Stimulated activated naive B cell treated with anti-CD40 and anti-IgM and Interleukin-4, amounts not matched to agents 10 μg/mL and 1 μg/mL and 100 μg/mL, for 72 hours (primary cell): ENCODE results near the gene TRIP13.
A peak's percentile ranks its signal among the peaks of the same experiment; 100 is the strongest.
"Not testable (repeated sequence)": the region's sequence is repeated elsewhere in the genome, so short reads cannot be mapped to it uniquely, and the experiment has no call there.

ENCODE experiments used
- ATAC-seq, 2 donors: fragments of 150-1000 bp; cut with Tn5 transposase; replicated peaks; 2 replicates each; pipeline ENCODE4 v1.10.0; 2021; ENCODE audit warnings: moderate library complexity in 1 of 2
- DNase-seq: peaks from one replicate; pipeline ENCODE4 v3.0.0; 2021
- H3K27ac Mint-ChIP-seq: one replicate; pipeline ENCODE4 v1.8.0; 2022; ENCODE audit warnings: mild to moderate bottlenecking, mixed read lengths
- H3K27me3 Mint-ChIP-seq, 2 donors: one replicate each; pipeline ENCODE4 v1.8.0; 2022; ENCODE audit warnings: mixed read lengths in 2 of 2
- H3K36me3 Mint-ChIP-seq, 2 donors: one replicate each; pipeline ENCODE4 v1.8.0; 2022; ENCODE audit warnings: mixed read lengths in 2 of 2, mild to moderate bottlenecking in 1 of 2
- H3K4me1 Mint-ChIP-seq, 2 donors: one replicate each; pipeline ENCODE4 v1.8.0; 2022; ENCODE audit warnings: mixed read lengths in 2 of 2, mild to moderate bottlenecking in 1 of 2
- H3K4me3 Mint-ChIP-seq, 2 donors: one replicate each; pipeline ENCODE4 v1.8.0; 2022; ENCODE audit warnings: mild to moderate bottlenecking in 2 of 2, mixed read lengths in 2 of 2, moderate library complexity in 1 of 2
- H3K9me3 Mint-ChIP-seq, 2 donors: one replicate each; pipeline ENCODE4 v1.8.0; 2022; ENCODE audit warnings: mixed read lengths in 2 of 2, mild to moderate bottlenecking in 1 of 2

Gene TRIP13

DNA sequence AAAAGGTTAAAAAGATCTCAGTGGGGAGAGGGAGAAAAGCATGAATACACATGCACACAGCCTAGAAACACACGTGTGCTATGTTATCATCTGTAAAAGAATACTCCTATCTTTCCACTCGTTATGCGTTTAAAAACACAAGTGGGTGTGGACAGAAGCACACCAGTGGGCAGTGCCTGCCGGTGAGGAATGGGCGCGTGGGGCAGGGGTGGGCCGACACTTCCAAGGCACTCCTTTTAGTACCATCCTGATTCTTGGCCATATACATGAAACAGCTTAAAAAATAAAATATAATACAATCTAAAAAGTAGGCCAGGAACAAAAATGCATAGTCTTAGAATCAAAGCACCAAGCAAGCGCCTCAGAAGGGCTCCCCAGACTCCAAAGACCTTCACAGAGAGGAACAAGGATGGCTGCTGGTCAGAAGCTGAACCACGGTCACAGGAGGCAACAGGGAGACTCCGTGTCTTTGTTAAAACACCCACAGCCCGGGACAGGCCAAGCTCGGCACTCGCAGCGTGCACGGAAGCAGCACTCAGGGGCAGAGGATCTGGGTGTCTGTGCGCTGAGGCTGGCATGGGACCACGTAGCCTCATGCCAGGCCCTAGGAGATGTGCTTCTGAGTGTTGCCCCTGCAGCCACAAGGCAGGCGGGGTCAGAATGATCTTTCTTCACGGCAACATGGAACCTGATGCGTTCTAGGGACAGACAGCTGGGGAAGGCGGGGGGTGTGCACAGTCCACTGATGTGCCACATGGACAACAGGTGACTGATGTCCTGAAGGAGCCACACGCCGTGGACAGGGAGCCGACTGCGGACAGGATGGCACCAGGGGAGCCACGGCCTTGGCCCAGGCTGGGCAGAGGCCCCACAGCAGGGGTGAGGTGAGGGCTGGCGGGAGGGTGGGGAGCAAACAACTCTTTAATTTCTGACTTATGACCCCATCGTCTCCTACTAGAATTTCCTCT, 16.0 kb upstream of the TRIP13 start:
- ATAC-seq (no peak), DNase-seq (no peak)
- H3K27me3 Mint-ChIP-seq = no peaks in the 10 kb centered on the region
- peaks cover 51 to 54% of the 10 kb centered on the region in 2 donors for H3K36me3 Mint-ChIP-seq
- peaks cover 13 to 20% of the 10 kb centered on the region in 2 donors for H3K4me1 Mint-ChIP-seq
- no peaks in the 10 kb centered on the region for H3K9me3 Mint-ChIP-seq
- no peak overlapping the region for H3K4me3 Mint-ChIP-seq
- H3K27ac Mint-ChIP-seq = no peak overlapping the region

DNA sequence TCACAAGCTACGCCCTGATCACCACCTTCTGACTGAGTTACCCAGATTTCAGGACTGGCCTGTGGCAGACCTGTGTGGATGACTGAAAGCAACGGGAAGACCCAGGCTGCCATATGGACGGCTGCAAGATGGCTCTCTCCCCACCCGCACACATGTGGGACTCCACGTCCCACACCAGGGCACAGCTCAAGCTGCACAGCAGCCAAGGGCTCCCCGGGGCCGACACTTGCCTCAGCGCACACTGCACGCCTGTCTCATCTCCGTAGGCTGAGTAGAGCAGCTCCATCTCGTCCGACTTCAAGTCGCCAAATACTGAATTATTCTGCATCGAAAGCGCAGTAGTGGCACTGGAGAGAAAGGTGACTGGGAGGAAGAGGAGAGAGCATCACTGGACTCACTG, 14.6 kb upstream of the TRIP13 start:
- no peak for ATAC-seq
- Mint-ChIP-seq H3K4me1 (peaks cover 24 to 32% of the 10 kb centered on the region in 2 donors), H3K36me3 (peaks cover 65 to 66% of the 10 kb centered on the region in 2 donors), H3K4me3 (no peak overlapping the region), H3K27ac (no peak overlapping the region), H3K27me3 (no peaks in the 10 kb centered on the region), H3K9me3 (peaks cover 10 to 11% of the 10 kb centered on the region in 2 donors)
- DNase-seq = no peak

DNA sequence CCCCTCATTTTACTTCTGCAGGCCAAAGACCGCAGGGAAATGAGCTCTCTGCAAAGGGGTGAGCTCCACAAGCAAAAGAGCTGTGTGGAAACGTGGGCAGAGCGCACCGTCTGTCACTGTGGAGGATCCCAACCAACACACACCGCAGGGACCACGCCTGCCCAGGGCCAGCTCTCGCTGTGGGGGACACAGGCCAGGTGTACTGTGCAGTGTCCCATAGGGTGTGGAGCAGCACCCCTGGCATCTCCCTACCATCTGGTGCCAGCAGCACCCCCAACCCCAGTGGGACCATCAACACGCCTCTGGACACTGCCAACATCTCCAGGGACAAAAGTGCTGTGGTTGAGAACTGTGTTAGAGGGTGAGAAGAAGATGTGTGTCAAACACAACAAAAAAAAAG, 14.0 kb upstream of the TRIP13 start:
- DNase-seq, H3K27ac Mint-ChIP-seq, H3K27me3 Mint-ChIP-seq, H3K4me3 Mint-ChIP-seq: not testable (repeated sequence)
- Mint-ChIP-seq H3K36me3 (peaks cover 65 to 66% of the 10 kb centered on the region in 2 donors), H3K4me1 (peaks cover 19 to 27% of the 10 kb centered on the region in 2 donors), H3K9me3 (peaks cover 10 to 11% of the 10 kb centered on the region in 2 donors)
- peak in 1 of 2 donors; percentile 23 for ATAC-seq

DNA sequence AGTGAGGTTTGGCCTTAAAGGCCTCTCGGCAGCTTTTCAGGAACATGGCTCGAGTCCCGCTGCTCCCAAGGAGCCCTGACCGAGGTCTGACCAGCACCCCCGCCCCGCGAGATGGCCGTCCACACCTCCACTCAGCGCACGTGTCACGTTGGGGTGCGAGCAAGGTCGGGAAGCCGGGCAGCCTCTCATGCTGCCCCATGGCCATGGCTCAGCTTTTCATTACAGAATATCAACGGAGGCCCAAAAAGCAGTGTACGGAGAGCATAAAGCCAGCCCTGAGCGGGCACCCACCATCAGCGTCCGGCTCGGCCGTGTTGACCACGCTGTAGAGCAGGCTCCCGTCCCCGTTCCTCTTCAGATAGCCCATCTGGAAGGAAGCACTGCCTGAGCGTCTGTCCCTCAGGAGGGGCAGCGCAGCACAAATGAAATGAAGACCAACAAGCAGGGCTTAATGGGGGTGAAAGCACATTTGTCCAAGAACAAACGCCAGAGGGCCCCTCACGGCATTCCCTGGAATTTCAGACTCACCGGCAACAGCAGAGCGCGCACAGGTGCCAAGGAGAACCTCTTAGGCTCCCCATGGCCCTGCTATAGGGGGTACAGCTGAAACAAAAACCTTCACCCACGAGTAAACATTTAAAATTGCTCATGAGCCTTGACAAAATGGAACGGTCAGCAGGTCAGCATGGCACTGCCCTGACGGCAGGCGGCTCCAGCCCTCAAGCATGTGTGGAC, 11.7 kb upstream of the TRIP13 start:
- no peak overlapping the region for H3K4me3 Mint-ChIP-seq
- DNase-seq = no peak
- H3K4me1 Mint-ChIP-seq = peaks cover 15 to 33% of the 10 kb centered on the region in 2 donors
- H3K27ac Mint-ChIP-seq = no peak overlapping the region
- H3K9me3 Mint-ChIP-seq = peaks cover 10 to 11% of the 10 kb centered on the region in 2 donors
- peaks cover 61 to 65% of the 10 kb centered on the region in 2 donors for H3K36me3 Mint-ChIP-seq
- no peak for ATAC-seq
- no peaks in the 10 kb centered on the region for H3K27me3 Mint-ChIP-seq

DNA sequence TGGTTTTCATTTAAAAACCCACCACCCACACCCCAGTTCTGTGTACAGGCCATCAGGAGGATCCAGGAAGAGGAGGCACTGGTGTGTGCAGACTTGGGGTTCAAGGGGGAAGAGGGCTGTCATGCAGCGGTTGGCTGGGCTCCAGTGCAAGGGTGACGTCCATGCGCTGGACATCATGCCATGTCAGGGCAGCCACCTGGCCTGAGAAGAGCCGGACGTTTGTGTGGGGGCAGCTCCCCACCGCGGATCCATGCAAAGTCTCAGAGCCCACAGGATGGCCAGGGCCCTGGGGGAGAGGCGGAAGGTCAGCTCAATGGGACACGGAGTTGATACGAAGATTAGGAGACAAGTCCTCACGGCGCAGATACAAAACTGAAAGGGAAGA, 11.1 kb upstream of the TRIP13 start:
- H3K9me3 Mint-ChIP-seq = peaks cover 10 to 11% of the 10 kb centered on the region in 2 donors
- no peaks in the 10 kb centered on the region for H3K27me3 Mint-ChIP-seq
- DNase-seq (no peak), ATAC-seq (no peak)
- no peak overlapping the region for H3K4me3 Mint-ChIP-seq
- H3K4me1 Mint-ChIP-seq = peaks cover 15 to 33% of the 10 kb centered on the region in 2 donors
- peaks cover 61 to 67% of the 10 kb centered on the region in 2 donors for H3K36me3 Mint-ChIP-seq
- no peak overlapping the region for H3K27ac Mint-ChIP-seq

DNA sequence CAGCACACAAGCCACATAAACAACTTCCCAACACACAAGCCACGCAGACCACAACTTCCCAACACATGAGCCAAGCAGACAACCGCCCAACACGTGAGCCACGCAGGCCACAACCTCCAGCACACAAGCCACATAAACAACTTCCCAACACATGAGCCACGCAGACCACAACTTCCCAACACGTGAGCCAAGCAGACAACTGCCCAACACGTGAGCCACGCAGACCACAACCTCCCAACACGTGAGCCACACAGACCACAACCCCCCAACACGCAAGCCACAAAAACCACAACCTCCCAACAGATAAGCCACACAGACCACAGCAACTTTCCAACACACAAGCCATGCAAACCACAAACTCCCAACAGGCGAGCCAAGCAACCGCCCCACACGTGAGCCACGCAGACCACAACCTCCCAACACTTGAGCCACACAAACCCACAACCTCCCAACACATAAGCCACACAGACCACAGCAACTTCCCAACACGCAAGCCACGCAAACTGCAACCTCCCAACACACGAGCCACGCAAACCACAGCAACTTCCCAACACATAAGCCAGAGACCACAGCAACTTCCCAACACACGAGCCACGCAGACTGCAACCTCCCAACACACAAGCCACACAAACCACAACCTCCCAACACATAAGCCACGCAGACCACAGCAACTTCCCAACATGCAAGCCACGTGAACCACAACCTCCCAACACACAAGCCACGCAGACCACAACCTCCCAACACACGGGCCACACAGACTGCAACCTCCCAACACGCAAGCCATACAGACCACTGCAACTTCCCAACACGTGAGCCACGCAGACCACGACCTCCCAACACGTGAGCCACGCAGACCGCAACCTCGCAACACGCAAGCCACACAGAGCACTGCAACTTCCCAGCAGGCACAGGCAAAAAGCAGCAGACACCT, 10.2 kb upstream of the TRIP13 start:
- peaks cover 15 to 33% of the 10 kb centered on the region in 2 donors for H3K4me1 Mint-ChIP-seq
- H3K27ac Mint-ChIP-seq = peak overlapping the region; percentile 75
- H3K4me3 Mint-ChIP-seq = peak overlapping the region in 1 of 2 donors; percentile 46
- no peaks in the 10 kb centered on the region for H3K27me3 Mint-ChIP-seq
- DNase-seq (no peak), ATAC-seq (no peak)
- H3K36me3 Mint-ChIP-seq = peaks cover 55 to 72% of the 10 kb centered on the region in 2 donors
- H3K9me3 Mint-ChIP-seq = peaks cover 10 to 11% of the 10 kb centered on the region in 2 donors

DNA sequence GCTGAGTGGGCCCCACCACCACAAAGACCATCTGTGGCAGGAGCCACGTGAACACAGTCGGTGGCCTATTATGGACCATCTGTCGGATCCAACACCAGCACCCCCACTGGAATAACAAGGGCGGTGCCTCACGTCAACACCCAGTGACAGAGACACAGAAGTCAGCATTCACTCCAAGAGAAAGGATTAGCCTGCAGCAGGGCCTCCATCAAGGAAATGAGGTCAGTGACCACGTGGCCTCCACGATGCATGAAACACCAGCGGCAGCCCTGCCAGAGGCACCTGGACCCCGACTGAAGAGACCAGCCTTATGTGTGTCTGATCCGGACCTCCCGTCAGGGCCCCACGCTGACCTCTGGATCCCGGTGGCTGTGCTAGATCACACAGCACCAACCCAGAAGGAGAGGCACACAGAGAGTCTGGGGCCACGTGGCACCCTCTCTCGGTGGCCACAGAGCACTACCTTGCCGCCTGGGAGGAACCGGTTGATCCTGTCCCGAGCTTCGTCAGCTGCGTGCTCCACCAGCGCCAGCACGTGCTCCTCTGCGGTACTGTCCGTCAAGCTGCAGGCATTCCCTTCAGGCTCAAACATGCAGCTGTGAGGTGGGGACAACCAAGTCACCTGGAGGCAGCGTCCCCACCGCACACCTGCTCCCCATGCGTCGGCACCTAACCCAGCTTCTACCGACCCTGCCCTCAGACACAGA, 9.1 kb upstream of the TRIP13 start:
- no peak for DNase-seq
- peaks cover 10 to 11% of the 10 kb centered on the region in 2 donors for H3K9me3 Mint-ChIP-seq
- no peak overlapping the region for H3K4me3 Mint-ChIP-seq
- no peak overlapping the region for H3K27ac Mint-ChIP-seq
- H3K36me3 Mint-ChIP-seq = peaks cover 51 to 71% of the 10 kb centered on the region in 2 donors
- H3K4me1 Mint-ChIP-seq = peaks cover 15 to 33% of the 10 kb centered on the region in 2 donors
- no peak for ATAC-seq
- no peaks in the 10 kb centered on the region for H3K27me3 Mint-ChIP-seq

DNA sequence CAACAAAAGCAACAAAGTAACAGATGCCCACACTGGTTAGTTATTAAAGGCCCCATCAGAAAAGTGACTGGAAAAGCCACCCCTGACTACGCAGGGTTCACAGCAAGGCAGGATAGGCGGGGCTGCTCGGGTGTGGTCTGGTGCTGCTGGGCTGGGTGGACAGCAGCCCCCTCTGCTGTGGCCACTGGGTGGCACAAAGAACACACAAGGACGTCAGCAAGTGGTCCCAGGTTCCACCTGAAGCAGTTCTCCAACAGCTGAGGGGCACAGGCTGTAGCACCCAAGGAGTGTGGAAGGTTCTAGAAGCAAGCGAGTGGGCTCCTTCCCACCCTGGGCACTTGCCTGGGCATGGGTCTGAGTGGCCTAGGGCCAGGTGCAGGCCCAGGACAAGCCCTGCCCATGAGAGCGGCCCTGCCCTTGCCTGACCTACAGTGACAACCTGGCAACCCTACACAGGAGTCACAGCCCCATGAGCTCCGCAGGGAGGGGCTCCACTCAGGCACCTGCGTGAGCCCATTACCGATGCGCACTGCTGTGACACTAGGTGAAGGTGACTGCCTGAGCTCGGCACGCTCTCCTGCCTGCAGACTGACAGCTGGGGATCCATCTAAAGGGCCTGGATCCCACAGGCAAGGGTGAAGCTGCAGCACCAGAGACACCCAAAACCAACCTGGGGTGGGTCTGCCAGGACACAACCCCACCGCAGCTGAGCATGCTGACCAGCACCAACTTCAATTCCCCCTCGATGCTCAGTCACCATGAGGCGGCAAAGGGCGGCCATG, 8.1 kb upstream of the TRIP13 start:
- no peak overlapping the region for H3K27ac Mint-ChIP-seq
- peaks cover 15 to 33% of the 10 kb centered on the region in 2 donors for H3K4me1 Mint-ChIP-seq
- no peak overlapping the region for H3K4me3 Mint-ChIP-seq
- no peak for DNase-seq
- peaks cover 55 to 74% of the 10 kb centered on the region in 2 donors for H3K36me3 Mint-ChIP-seq
- no peak for ATAC-seq
- peaks cover 10 to 11% of the 10 kb centered on the region in 2 donors for H3K9me3 Mint-ChIP-seq
- H3K27me3 Mint-ChIP-seq = no peaks in the 10 kb centered on the region

DNA sequence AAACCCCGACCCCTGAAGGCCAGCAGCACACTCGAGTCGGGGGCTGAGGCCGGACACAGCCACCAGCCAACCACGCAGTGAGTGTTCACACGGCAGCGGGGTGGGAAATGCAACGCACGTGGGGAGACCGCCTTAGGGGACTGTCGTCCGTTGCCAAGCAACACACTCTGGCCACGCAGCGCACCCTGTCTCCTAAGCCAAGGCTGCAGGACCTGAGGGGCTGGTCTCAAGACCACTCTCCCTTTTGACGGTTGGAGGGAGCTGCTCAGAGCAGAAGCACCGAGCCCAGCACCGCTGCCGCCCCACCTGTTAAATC, 7.6 kb upstream of the TRIP13 start:
- H3K4me1 Mint-ChIP-seq = peaks cover 15 to 33% of the 10 kb centered on the region in 2 donors
- no peak for ATAC-seq

DNA sequence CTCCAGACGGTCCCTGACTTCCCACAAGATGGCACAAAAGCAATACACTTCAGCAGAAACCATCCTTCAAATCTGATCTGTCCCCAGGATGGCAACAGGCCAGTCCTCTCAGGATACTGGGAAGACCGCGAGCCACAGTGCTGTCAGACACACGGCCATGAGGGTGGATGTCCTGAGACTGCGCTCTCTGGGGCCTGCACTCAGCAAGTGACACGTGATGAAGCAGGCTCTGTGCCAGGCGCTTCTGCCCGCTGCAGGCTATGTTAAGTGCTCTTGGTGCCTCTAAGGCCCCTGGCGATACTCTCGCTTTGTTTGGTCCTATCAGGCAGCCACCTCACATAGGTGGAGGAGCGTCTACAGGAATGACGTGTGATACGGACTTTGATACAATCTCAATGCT, 7.2 kb upstream of the TRIP13 start:
- no peaks in the 10 kb centered on the region for H3K27me3 Mint-ChIP-seq
- H3K9me3 Mint-ChIP-seq = peaks cover 10 to 11% of the 10 kb centered on the region in 2 donors
- peaks cover 15 to 33% of the 10 kb centered on the region in 2 donors for H3K4me1 Mint-ChIP-seq
- H3K4me3 Mint-ChIP-seq = no peak overlapping the region
- no peak overlapping the region for H3K27ac Mint-ChIP-seq
- ATAC-seq (no peak), DNase-seq (no peak)
- H3K36me3 Mint-ChIP-seq = peaks cover 55 to 74% of the 10 kb centered on the region in 2 donors

More for the DNA sequence above, 7.6 kb upstream of the TRIP13 start:
- H3K4me3 Mint-ChIP-seq = no peak overlapping the region
- peaks cover 10 to 11% of the 10 kb centered on the region in 2 donors for H3K9me3 Mint-ChIP-seq
- H3K36me3 Mint-ChIP-seq = peaks cover 55 to 74% of the 10 kb centered on the region in 2 donors
- DNase-seq = no peak
- no peaks in the 10 kb centered on the region for H3K27me3 Mint-ChIP-seq
- H3K27ac Mint-ChIP-seq = no peak overlapping the region

DNA sequence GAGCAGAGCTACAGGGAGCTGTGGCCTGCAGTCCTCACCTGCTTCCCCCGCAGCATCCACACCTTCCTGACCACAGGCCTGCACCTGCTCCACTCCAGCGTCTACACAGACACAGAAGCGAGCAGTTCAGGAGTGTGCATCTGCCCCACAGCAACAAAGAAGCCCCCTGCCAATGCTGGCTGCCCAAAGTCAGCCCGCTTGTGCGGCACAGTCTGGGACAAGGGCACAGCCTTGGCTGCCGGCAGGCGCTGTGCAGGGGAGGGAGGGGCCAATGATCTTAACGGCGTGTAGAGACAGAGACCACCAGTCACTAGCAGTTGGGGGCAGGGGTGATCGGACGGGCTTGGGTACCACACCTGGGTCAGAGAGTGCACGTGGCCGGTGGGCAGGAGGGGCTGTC, 6.6 kb upstream of the TRIP13 start:
- DNase-seq = no peak
- H3K4me3 Mint-ChIP-seq = no peak overlapping the region
- H3K9me3 Mint-ChIP-seq = peaks cover 10 to 11% of the 10 kb centered on the region in 2 donors
- ATAC-seq = no peak
- no peaks in the 10 kb centered on the region for H3K27me3 Mint-ChIP-seq
- peaks cover 17 to 30% of the 10 kb centered on the region in 2 donors for H3K4me1 Mint-ChIP-seq
- no peak overlapping the region for H3K27ac Mint-ChIP-seq
- H3K36me3 Mint-ChIP-seq = peaks cover 50 to 72% of the 10 kb centered on the region in 2 donors

DNA sequence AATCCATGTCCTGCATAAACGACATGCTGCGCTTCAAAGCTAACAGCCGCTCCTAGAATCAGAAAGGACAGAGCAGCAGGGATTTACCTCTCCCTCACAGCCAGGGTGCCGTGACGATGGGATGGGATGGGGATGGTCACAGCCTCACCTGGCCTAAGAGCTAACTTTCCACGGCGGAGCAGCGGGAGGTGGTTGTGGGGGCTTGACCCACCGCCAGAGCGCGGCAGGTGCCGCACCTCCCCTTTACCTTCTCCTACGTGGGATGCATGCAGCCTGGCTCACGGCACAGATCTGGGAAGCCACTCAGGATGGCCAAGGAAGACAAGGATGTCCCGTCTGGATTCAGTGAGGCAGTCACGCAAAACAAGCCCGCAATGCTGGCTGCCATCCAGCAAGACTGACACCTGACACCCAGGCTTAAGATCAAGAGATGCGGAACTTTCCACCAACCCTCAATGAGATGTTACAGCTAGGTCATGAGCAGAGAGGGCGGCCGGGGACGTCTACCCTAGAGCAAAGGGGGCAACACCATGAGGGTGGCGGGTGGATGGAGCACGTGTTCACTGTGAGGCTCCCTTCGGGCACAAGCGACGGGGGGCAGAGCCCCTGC, 5.9 kb upstream of the TRIP13 start:
- peaks cover 10 to 11% of the 10 kb centered on the region in 2 donors for H3K9me3 Mint-ChIP-seq
- H3K36me3 Mint-ChIP-seq = peaks cover 46 to 72% of the 10 kb centered on the region in 2 donors
- H3K4me3 Mint-ChIP-seq = no peak overlapping the region
- H3K4me1 Mint-ChIP-seq = peaks cover 21 to 30% of the 10 kb centered on the region in 2 donors
- no peaks in the 10 kb centered on the region for H3K27me3 Mint-ChIP-seq
- H3K27ac Mint-ChIP-seq = no peak overlapping the region
- no peak for DNase-seq
- no peak for ATAC-seq
